Stomach smooth muscle (tissue), 2 donors: Measurements from ENCODE around the gene ETV5.

Source experiments
- H3K27ac ChIP-seq: one replicate; pipeline ENCODE4 v1.7.0; 2013; ENCODE audit warnings: mild to moderate bottlenecking, low read length, inconsistent platforms
- H3K27me3 ChIP-seq, 2 donors: one replicate each; pipeline ENCODE4 v1.7.0; 2013; ENCODE audit warnings: low read length in 2 of 2; ENCODE audit not compliant: insufficient read depth in 2 of 2, control insufficient read depth in 1 of 2
- H3K36me3 ChIP-seq, 2 donors: one replicate each; pipeline ENCODE4 v1.7.0; 2013; ENCODE audit warnings: low read length in 2 of 2; ENCODE audit not compliant: control insufficient read depth in 2 of 2, insufficient read depth in 2 of 2
- H3K4me1 ChIP-seq: one replicate; pipeline ENCODE4 v1.7.0; 2013; ENCODE audit warnings: low read length; ENCODE audit not compliant: control insufficient read depth, insufficient read depth
- H3K4me3 ChIP-seq, 2 donors: one replicate each; pipeline ENCODE4 v1.7.0; 2013; ENCODE audit warnings: low read length in 2 of 2
- H3K9ac ChIP-seq, 2 donors: one replicate each; pipeline ENCODE4 v1.7.0; 2013; ENCODE audit warnings: low read length in 2 of 2, mild to moderate bottlenecking in 1 of 2
- H3K9me3 ChIP-seq, 2 donors: one replicate each; pipeline ENCODE4 v1.7.0; 2013; ENCODE audit warnings: low read length in 2 of 2; ENCODE audit not compliant: control insufficient read depth in 2 of 2
- donor health status: healthy.
- donor health status: Pancreatic carcinoma.

ETV5 gene

DNA sequence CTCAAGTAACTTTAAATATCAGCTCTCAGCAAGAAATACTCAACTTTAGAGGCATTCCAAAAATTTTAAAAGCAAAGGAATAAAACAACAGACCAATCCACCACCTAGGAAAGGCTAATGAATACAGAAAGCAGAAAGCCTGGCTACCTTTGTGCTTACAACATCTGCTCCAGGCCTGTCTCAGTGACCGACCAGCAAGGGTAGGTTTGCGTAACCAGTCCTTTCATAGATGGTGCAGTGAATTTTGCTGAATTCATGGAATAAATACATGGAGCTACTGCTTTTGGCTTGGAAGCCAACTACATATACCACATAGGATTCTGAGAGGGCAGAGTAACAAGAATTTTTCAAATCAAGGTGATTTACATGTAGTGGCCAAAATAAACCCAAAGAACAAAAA is 27.2 kb downstream of the ETV5 start:
- Histone ChIP-seq H3K9me3 (no peaks in the 10 kb centered on the region), H3K4me1 (no peaks in the 10 kb centered on the region)

DNA sequence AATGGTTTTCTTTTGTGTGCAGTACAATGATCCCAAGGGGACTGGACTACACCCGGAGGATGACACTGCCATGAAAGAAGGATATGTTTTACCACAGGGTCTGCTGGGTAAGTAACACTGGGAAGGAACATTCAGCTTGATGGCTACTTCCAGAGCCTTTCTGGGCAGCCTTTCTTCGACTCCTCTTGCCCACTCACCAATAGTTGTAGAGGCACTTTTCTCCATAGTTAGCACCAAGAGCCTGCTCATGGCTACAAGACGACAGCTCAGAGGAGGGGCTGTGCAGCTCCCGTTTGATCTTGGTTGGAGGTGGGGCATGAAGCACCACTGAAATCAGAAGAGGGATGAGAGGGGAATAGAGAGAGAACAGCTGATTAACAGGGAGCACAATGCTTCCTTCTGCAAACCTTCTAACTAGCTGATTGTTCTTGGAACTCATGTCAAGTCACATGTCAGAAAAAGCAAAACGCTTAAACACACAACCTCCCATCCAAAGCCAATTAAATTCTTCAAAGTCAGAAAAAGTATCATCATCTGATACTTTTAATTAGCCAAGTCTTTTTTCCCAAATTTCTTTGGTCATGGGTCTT is 27.9 kb downstream of the ETV5 start:
- Histone ChIP-seq H3K27ac (no peak overlapping the region), H3K9me3 (no peaks in the 10 kb centered on the region), H3K4me3 (no peak overlapping the region), H3K9ac (no peak overlapping the region), H3K4me1 (no peaks in the 10 kb centered on the region), H3K36me3 (peaks cover 4 to 6% of the 10 kb centered on the region in 2 donors), H3K27me3 (no peaks in the 10 kb centered on the region)

More for the DNA sequence above, 27.2 kb downstream of the ETV5 start:
- H3K4me3 ChIP-seq: no peak overlapping the region
- peaks cover 4 to 6% of the 10 kb centered on the region in 2 donors for H3K36me3 ChIP-seq
- no peak overlapping the region for H3K27ac ChIP-seq
- H3K27me3 ChIP-seq: no peaks in the 10 kb centered on the region
- H3K9ac ChIP-seq: no peak overlapping the region

DNA sequence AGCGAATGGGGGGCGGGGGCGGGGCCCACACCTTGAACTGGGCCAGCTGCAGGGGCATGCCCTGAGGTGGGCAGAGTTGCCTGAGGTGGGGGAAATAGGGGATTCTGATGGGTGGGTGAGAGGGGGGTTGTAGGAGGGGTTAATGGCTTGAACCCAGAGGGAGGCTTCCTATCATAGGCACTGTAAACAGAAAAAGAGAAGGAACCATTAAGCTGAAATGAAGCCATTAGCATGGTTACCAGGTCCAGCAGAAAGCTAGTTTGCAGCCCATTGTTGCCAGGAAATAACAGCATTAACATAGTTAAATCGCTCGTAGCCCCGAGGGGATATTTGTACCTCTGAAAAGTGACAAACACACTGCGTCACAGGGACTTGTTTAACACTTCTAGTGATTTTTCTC is 29.0 kb downstream of the ETV5 start:
- Histone ChIP-seq H3K9me3 (no peaks in the 10 kb centered on the region), H3K9ac (no peak overlapping the region), H3K4me1 (no peaks in the 10 kb centered on the region), H3K27ac (no peak overlapping the region), H3K36me3 (peaks cover 4 to 11% of the 10 kb centered on the region in 2 donors), H3K4me3 (no peak overlapping the region), H3K27me3 (no peaks in the 10 kb centered on the region)

DNA sequence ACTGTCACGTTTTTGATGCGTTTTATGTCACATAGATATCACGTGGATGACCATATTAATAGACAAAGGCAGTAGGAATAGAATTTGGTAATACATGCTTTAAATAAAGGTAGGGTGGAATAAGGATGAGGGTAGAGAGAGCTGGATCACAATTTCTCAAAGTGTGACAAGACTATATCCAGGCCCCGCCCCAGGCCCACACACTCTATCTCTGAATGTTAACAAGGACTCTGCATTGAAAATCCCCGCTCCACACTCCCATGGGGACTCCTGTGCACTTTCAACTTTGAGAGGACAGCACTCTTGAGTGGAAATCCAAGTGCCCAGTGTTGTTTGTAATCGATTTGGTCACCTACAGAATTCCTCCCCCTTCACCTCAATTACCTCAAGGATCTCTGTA is 31.4 kb downstream of the ETV5 start:
- Histone ChIP-seq H3K4me1 (no peaks in the 10 kb centered on the region), H3K9me3 (no peaks in the 10 kb centered on the region), H3K27ac (no peak overlapping the region), H3K4me3 (no peak overlapping the region), H3K36me3 (peaks cover 4 to 11% of the 10 kb centered on the region in 2 donors), H3K9ac (no peak overlapping the region), H3K27me3 (no peaks in the 10 kb centered on the region)

DNA sequence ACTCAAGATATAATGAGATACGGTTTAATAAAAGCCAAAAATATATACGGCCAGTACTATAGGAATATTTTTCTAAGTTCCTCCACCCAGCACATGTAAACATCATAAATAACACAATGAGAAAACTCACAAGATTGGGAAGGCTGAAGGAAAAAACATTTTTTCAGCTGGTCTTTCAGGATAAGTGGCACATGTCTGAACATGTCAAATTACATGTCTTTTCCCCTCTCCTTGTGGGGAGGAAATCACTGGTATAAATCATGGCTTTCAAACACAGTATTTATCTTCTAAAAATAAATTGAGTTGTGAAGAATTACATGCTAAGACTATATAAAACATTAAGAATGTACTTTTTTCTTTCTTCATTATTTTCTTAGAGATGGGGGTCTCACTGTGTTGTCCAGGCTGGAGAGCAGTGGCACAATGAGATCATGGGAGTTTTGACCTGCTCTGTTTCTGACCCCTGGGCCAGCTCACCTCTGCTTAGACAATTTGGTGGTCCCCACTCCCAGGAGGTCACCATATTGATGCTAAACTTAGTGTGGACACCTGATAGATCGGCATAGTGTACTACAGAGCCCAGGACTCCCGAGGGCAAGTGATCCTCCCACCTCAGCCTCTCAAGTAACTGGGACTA is 32.8 kb downstream of the ETV5 start:
- no peak overlapping the region for H3K9ac ChIP-seq
- H3K27me3 ChIP-seq: no peaks in the 10 kb centered on the region
- no peak overlapping the region for H3K27ac ChIP-seq
- H3K9me3 ChIP-seq: no peaks in the 10 kb centered on the region
- peaks cover 4 to 11% of the 10 kb centered on the region in 2 donors for H3K36me3 ChIP-seq
- no peaks in the 10 kb centered on the region for H3K4me1 ChIP-seq
- H3K4me3 ChIP-seq: no peak overlapping the region

DNA sequence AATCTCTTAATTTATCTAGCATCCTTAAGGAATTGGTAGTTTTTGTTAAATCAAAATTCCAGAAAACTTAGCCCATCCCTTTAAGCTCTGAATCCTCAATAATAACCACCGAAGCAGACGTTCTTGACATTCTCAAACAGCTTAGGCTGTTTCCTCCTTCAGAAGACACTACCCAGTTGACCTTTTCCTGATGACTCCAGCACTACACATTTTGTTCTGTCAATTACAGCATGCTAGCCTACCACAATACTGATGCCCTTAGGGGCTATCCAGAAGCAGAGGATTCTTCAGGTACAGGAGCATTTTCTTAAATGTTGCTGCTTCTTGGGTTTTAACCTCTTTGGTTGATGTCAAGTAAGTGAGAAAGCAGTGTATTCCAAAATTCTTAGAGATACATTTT is 33.4 kb downstream of the ETV5 start:
- no peak overlapping the region for H3K27ac ChIP-seq
- no peaks in the 10 kb centered on the region for H3K9me3 ChIP-seq

DNA sequence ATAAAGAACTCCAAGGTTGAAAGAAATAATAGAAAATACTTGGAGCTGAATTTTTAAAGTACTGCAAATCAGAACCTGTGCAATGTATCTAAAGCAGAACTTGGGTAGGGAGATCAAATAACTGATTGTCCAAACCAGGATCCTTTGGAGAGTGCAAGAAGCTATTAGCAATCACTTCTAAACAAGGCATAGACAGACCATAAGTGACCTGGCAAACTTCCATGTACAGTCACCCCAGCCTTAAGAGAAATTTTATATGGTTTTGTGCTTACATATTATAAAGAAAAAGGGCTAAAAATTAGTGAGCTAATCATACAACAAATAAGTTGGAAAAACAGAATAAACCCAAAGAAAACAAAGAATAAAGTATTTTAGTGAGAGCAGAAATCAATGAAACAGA is 35.2 kb downstream of the ETV5 start:
- Histone ChIP-seq H3K27ac (no peak overlapping the region), H3K27me3 (no peaks in the 10 kb centered on the region), H3K36me3 (peaks cover 0 to 5% of the 10 kb centered on the region in 2 donors), H3K4me3 (no peak overlapping the region), H3K4me1 (no peaks in the 10 kb centered on the region), H3K9ac (no peak overlapping the region), H3K9me3 (no peaks in the 10 kb centered on the region)

More for the DNA sequence above, 33.4 kb downstream of the ETV5 start:
- Histone ChIP-seq H3K9ac (no peak overlapping the region), H3K36me3 (peaks cover 4 to 11% of the 10 kb centered on the region in 2 donors), H3K4me1 (no peaks in the 10 kb centered on the region), H3K4me3 (no peak overlapping the region), H3K27me3 (no peaks in the 10 kb centered on the region)

DNA sequence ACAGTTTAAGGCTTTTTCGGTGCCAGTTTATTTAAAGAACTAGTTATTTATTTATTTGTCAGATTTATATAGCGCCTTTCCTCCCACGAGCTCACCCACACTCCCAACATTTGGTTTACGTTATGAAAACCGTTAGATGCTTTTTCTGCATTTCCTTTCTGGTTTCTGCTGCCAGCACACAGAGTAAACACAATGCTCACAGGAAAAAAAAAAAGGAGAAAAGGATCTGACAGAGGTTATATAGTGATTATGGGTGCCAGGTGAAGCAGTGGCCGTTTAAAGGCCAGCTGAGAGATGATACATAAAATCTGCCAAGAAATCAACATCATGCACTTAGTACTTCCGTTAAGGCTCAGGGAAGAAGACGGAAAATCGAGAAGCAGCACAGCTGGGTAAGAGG is 37.9 kb downstream of the ETV5 start:
- H3K4me1 ChIP-seq: no peaks in the 10 kb centered on the region
- H3K9me3 ChIP-seq: no peaks in the 10 kb centered on the region
- no peaks in the 10 kb centered on the region for H3K27me3 ChIP-seq
- peaks cover 0 to 5% of the 10 kb centered on the region in 2 donors for H3K36me3 ChIP-seq
- no peak overlapping the region for H3K27ac ChIP-seq
- no peak overlapping the region for H3K9ac ChIP-seq
- no peak overlapping the region for H3K4me3 ChIP-seq

DNA sequence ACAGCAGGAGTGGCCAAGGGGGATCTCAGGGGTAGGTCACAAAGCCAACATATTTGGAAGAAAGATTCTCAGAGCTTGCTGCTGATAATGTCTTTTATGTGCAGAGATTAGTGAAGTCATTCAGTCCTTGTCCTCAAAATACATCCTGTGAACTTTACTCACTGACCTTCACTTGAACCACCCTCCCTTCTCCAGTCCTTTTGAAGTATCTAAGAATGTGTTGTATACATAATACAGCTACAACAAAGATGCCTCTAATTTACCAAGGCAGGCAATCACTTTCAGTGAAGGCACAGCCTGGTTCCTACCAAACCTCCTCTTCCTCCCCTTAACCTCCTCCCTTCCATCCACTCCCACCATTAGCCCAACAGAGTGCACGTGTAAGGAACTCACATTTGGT is 38.3 kb downstream of the ETV5 start:
- Histone ChIP-seq H3K27me3 (no peaks in the 10 kb centered on the region), H3K9me3 (no peaks in the 10 kb centered on the region), H3K27ac (no peak overlapping the region), H3K4me1 (no peaks in the 10 kb centered on the region), H3K4me3 (no peak overlapping the region), H3K36me3 (peaks cover 0 to 2% of the 10 kb centered on the region in 2 donors), H3K9ac (no peak overlapping the region)

DNA sequence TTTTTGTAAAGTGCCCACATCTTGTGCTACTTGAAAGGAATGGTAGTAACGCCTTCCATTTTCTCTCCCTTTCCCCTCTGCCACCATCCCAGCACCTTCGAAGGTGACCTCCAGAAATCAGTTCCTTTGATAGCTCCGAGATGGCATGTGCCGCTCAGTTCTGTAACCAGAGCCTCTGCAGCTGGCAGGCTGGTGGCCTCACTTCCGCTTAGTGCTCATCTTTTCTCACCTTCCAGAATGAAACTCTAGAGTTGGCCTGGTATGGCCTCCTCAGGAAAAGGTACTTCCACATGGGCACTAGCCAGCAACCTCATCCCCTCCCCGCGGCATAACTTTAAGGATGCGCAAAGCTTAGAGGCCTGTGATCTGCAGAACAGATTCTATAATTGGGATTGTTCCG is 38.8 kb downstream of the ETV5 start:
- Histone ChIP-seq H3K27me3 (no peaks in the 10 kb centered on the region), H3K4me3 (no peak overlapping the region), H3K9me3 (no peaks in the 10 kb centered on the region)

DNA sequence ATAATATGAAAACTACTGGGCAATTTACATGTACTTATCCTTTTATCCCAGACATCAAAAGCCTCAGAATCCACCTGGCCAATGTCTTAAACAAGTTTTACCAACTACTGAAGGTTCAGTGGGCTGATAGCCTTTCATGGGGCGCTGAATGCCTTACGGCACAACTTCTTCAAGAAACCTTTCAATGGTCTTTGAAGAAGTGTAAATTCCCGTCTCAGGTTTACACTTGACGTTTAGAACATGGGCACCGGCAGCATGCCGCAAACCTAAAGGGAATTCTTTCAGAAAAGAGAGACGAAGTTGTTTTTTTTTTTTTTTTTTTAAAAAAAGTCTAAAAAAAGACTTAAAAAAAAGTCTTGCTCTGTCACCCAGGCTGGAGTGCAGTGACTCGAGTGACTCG is 39.7 kb downstream of the ETV5 start:
- no peak overlapping the region for H3K9ac ChIP-seq
- H3K9me3 ChIP-seq: no peaks in the 10 kb centered on the region
- no peaks in the 10 kb centered on the region for H3K27me3 ChIP-seq
- peaks cover 0 to 2% of the 10 kb centered on the region in 2 donors for H3K36me3 ChIP-seq
- H3K4me3 ChIP-seq: no peak overlapping the region
- no peak overlapping the region for H3K27ac ChIP-seq
- H3K4me1 ChIP-seq: no peaks in the 10 kb centered on the region

More for the DNA sequence above, 38.8 kb downstream of the ETV5 start:
- no peaks in the 10 kb centered on the region for H3K4me1 ChIP-seq
- H3K9ac ChIP-seq: no peak overlapping the region
- H3K36me3 ChIP-seq: peaks cover 0 to 2% of the 10 kb centered on the region in 2 donors
- no peak overlapping the region for H3K27ac ChIP-seq
